Measurements from ENCODE around the gene PAX8.

Gene PAX8

DNA sequence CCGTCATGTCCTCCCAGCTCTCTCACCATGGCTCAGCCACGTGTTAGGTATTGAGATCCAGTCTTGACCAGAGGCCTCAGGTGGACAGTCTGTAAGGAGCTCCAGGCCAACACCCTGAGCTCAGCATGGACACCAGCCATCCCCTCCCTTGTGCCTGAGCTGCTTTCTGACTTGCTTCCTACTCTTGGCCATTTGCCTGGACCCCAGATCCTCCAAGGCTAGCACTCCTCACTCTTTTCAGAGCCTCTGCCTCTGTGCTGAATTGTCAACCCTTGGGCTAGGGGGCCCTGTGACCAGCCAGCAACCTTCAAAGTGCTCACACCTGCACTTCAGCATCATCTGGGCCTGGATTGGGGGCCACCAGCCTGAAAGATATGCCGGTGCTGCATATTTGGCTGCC is 46.6 kb downstream of the PAX8 start:
- TF ChIP-seq Cebpa-rat (IDR thresholded peaks at IDR 0.05): no peak
- Histone ChIP-seq H3K27ac (no peak overlapping the region), H3K36me3 (peaks cover 0 to 9% (median 6%) of the 10 kb centered on the region in 11 experiments; a peak in 10 of 22 replicates), H3K4me3 (no peak overlapping the region), H3K9me3 (replicated peaks in 1 of 11) (peaks cover 0 to 19% (median 0%) of the 10 kb centered on the region in 11 experiments; a peak in 7 of 22 replicates), H3K4me2 (peak overlapping the region in 5 of 11 experiments; percentile 16 to 48 (median 32); a peak in 5 of 22 replicates), H3K4me1 (peaks cover 42 to 74% (median 58%) of the 10 kb centered on the region in 10 experiments), H3K9ac (no peak overlapping the region), H3K27me3 (no peaks in the 10 kb centered on the region), H4K20me1 (peaks cover 0 to 6% (median 0%) of the 10 kb centered on the region in 11 experiments; a peak in 2 of 22 replicates)

DNA sequence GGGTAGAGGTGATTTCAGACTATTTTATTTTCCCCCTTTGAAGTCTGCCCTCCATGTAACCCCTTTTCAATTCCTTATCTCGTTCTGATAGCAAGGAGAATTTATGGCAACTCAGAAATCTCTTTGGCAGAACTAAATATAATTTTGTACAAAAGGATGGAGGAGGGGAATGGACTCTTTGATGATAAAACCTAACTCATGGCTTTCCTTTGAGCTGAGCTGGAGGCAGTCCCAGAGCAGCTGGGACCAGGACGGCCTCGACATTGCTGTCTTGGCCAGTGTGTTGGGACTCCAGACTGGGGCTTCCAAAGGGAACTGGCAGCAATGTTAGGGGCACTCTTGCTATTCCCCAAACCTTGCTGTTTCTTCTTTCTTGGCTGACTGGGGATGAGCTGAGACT is 47.7 kb downstream of the PAX8 start:
- no peaks in the 10 kb centered on the region for H3K27me3 ChIP-seq
- H3K27ac ChIP-seq: no peak overlapping the region
- H3K4me1 ChIP-seq: peaks cover 39 to 74% (median 58%) of the 10 kb centered on the region in 10 experiments
- no peak overlapping the region for H3K9ac ChIP-seq
- H3K36me3 ChIP-seq: no peaks in the 10 kb centered on the region
- no peaks in the 10 kb centered on the region for H4K20me1 ChIP-seq
- H3K4me2 ChIP-seq: peak overlapping the region; percentile 10 to 79 (median 50); a peak in 15 of 22 replicates
- H3K4me3 ChIP-seq: no peak overlapping the region
- peaks cover 0 to 10% (median 0%) of the 10 kb centered on the region in 11 experiments; a peak in 5 of 22 replicates for H3K9me3 ChIP-seq (replicated peaks in 1 of 11)
- no peak for TF ChIP-seq Cebpa-rat (IDR thresholded peaks at IDR 0.05)

DNA sequence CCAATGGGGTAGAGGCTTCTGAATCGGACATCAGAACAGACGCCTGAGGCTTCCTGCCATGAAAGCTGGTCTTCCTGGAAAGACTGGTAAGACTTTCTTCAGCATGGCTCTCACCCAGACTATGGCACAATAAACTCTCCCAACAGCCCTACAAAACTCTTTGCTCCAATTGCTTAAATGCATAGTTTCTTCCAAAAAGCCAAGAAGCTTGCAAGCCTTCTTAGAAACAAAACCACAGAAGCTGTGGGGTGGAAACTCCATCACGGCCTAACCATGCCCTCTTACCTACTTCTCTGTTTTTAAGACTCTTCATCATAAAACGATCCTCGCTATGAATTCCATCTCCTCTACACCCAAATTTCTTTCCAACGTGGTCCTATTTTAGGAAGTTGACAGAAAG is 48.2 kb downstream of the PAX8 start:
- 0 out of 22 replicates have a peak overlapping the region, but pooled peaks of 1 of the 11 experiments have one; percentile 3 for H3K9ac ChIP-seq
- H3K9me3 ChIP-seq (replicated peaks in 1 of 11): peaks cover 0 to 5% (median 0%) of the 10 kb centered on the region in 11 experiments; a peak in 3 of 22 replicates
- H3K4me3 ChIP-seq: no peak overlapping the region
- no peaks in the 10 kb centered on the region for H3K36me3 ChIP-seq
- H3K27me3 ChIP-seq: no peaks in the 10 kb centered on the region
- H4K20me1 ChIP-seq: no peaks in the 10 kb centered on the region
- peaks cover 41 to 80% (median 61%) of the 10 kb centered on the region in 10 experiments for H3K4me1 ChIP-seq
- peak overlapping the region; percentile 10 to 79 (median 50); a peak in 20 of 22 replicates for H3K4me2 ChIP-seq
- TF ChIP-seq Cebpa-rat (IDR thresholded peaks at IDR 0.05): no peak
- peak overlapping the region in 4 of 11 experiments; percentile 13 to 25 (median 19); a peak in 2 of 22 replicates for H3K27ac ChIP-seq

DNA sequence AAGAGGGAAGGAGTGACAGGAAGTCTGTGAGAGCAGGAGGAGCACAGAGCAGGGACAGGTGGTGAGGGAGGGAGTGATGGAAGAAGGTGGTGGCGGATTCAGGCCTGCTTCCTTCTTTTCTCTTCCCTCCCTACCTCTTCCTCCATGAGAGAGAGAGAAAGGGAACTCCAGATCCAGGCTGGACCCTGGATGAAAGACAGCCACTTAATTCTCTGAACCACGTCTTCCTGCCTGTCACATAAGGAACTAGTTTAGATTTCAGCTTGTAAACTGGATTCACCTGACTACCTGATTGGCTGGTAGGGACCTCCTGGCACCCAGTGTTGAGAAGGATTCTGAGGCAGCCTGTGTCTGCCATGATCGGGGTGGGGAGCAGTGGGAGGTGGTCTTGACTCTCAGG is 48.9 kb downstream of the PAX8 start:
- no peaks in the 10 kb centered on the region for H3K36me3 ChIP-seq
- no peak for TF ChIP-seq Cebpa-rat (IDR thresholded peaks at IDR 0.05)
- no peaks in the 10 kb centered on the region for H4K20me1 ChIP-seq

DNA sequence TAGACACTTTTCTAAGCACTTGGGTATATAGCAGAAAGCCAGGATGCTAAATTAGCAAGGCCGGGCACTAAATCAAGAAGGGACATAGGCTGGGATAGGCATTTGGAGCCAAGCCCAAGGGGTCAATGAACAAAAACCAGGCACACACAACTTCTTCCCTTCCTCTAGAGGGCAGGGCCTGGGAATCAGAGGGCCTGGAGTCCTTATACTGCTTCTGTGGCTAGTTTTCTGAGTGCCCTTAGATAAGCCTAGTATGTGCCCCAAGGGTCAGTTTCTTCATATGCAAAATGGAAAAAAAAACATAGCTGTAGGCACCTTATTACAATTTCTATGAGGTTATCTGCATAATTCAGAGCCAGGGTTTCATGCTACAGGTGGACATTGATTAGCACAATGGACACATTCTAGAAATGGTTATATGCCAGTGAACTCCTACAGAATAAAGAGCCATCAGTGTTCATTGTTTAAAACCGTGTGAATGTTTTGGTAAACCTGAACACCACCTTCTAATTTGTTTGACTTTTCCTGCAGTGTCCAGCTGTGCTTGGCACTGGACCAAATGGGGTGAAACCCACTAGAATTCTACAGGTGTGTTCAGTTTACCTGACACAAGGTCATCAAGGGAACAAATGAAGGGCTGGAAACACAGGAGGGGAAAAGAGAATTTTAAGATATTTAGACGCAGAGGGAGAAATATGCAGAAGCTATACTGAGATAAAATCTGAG is 49.6 kb downstream of the PAX8 start:
- Histone ChIP-seq H4K20me1 (no peaks in the 10 kb centered on the region), H3K27me3 (no peaks in the 10 kb centered on the region), H3K9me3 (replicated peaks in 1 of 11) (no peaks in the 10 kb centered on the region), H3K4me1 (peaks cover 34 to 77% (median 52%) of the 10 kb centered on the region in 10 experiments), H3K4me3 (no peak overlapping the region), H3K9ac (no peak overlapping the region), H3K4me2 (peak overlapping the region in 9 of 11 experiments; percentile 30 to 79 (median 64); a peak in 8 of 22 replicates), H3K27ac (no peak overlapping the region), H3K36me3 (no peaks in the 10 kb centered on the region)
- TF ChIP-seq Cebpa-rat (IDR thresholded peaks at IDR 0.05): no peak

More for the DNA sequence above, 48.9 kb downstream of the PAX8 start:
- 0 out of 22 replicates have a peak overlapping the region, but pooled peaks of 1 of the 11 experiments have one; percentile 3 for H3K9ac ChIP-seq
- H3K27me3 ChIP-seq: no peaks in the 10 kb centered on the region
- H3K9me3 ChIP-seq (replicated peaks in 1 of 11): no peaks in the 10 kb centered on the region
- no peak overlapping the region for H3K4me3 ChIP-seq
- peaks cover 38 to 83% (median 58%) of the 10 kb centered on the region in 10 experiments for H3K4me1 ChIP-seq
- H3K4me2 ChIP-seq: peak overlapping the region; percentile 10 to 79 (median 50); a peak in 17 of 22 replicates
- H3K27ac ChIP-seq: peak overlapping the region in 3 of 11 experiments; percentile 13 to 25 (median 17); a peak in 3 of 22 replicates

DNA sequence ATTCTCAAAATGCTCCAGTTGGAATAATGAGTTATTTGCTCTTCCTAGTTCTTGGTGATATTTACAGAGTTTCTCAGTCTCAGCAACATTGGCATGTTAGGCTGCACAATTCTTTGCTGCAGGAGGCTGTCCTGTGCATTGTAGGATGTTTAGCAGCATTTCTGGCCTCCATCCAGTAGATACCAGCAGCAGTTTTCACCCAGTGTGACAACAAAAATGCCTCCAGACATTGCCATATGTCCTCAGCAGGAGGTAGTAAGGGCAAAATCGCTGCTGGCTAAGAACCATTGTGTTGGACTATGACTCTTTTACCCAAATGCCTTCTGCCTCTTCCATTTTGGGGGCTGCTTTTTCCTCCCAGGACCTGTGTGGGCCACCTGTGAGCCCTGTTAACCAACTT is 50.4 kb downstream of the PAX8 start:
- peaks cover 34 to 69% (median 47%) of the 10 kb centered on the region in 10 experiments for H3K4me1 ChIP-seq
- no peak for TF ChIP-seq Cebpa-rat (IDR thresholded peaks at IDR 0.05)

DNA sequence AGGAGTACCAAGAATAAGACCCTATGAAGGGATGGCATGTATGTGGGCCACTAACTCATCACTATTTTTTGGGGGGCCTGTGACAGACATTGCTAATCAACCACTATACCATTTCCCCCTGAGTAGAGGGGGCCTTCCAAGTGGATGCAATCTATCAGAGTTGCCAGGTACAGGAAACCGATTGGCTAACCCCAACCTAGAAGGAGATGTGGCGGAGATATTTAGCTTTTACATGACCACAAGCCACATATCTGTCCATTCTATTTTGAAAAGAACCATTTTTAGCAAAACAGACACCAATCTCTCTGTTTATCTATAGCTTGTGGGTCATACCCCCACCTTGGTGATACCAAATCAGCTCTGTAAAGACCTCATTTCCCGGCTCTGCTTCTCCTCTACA is 51.0 kb downstream of the PAX8 start:
- Histone ChIP-seq H3K27ac (no peak overlapping the region), H3K9me3 (replicated peaks in 1 of 11) (no peaks in the 10 kb centered on the region), H3K36me3 (no peaks in the 10 kb centered on the region), H3K9ac (no peak overlapping the region), H3K4me2 (peak overlapping the region; percentile 30 to 79 (median 58); a peak in 20 of 22 replicates), H3K4me3 (no peak overlapping the region), H3K4me1 (peaks cover 34 to 63% (median 46%) of the 10 kb centered on the region in 10 experiments), H3K27me3 (no peaks in the 10 kb centered on the region), H4K20me1 (no peaks in the 10 kb centered on the region)
- no peak for TF ChIP-seq Cebpa-rat (IDR thresholded peaks at IDR 0.05)

More for the DNA sequence above, 50.4 kb downstream of the PAX8 start:
- Histone ChIP-seq H3K4me3 (no peak overlapping the region), H3K4me2 (peak overlapping the region in 8 of 11 experiments; percentile 55 to 79 (median 58); a peak in 17 of 22 replicates), H3K9me3 (replicated peaks in 1 of 11) (no peaks in the 10 kb centered on the region), H4K20me1 (no peaks in the 10 kb centered on the region), H3K27me3 (no peaks in the 10 kb centered on the region), H3K9ac (no peak overlapping the region), H3K36me3 (no peaks in the 10 kb centered on the region), H3K27ac (no peak overlapping the region)

DNA sequence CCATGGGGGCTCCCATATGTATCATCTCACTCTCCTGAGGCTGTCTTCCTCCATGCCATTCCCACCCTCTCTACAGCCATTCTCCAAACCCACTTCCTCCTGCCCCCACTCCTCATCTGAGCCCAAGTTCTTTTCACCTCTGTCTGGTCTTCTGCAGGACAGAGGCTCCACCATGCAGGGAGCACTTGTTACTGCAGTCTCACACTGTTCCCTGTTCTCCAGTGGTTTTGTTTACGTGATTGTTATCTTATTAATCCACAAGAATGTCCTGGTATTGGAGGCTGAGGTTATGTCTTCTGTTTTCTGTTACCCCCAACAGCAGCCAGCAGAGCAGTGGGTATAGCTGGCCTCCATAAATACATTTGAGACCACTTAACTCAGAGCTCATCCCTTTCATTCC is 51.4 kb downstream of the PAX8 start:
- TF ChIP-seq Cebpa-rat (IDR thresholded peaks at IDR 0.05): no peak
- Histone ChIP-seq H3K4me2 (peak overlapping the region; percentile 49 to 84 (median 59); a peak in 21 of 22 replicates), H3K27me3 (no peaks in the 10 kb centered on the region), H4K20me1 (no peaks in the 10 kb centered on the region), H3K9ac (no peak overlapping the region), H3K4me1 (peaks cover 34 to 59% (median 44%) of the 10 kb centered on the region in 10 experiments), H3K27ac (no peak overlapping the region), H3K4me3 (no peak overlapping the region), H3K36me3 (no peaks in the 10 kb centered on the region), H3K9me3 (replicated peaks in 1 of 11) (no peaks in the 10 kb centered on the region)

DNA sequence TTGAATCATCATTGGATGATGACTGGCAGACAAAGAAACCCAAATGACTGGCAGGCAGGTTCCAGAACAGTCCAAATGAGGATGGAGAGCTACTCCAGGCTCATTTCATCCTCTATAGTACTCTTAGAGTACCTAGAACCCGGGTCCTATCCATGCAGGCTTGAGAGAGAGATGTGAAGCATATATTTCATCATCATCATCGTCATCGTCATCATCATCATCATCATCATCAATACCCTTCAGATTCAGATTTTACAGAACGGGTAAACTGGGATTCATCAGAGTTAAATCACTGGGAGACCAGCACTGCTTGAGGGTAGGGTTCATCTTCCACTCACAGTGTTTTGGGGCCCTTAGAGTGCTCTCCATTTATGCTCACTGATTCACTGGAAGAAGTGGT is 52.3 kb downstream of the PAX8 start:
- Histone ChIP-seq H3K4me3 (no peak overlapping the region), H3K4me1 (peaks cover 34 to 54% (median 42%) of the 10 kb centered on the region in 10 experiments), H3K4me2 (peak overlapping the region in 10 of 11 experiments; percentile 10 to 84 (median 44); a peak in 10 of 22 replicates), H3K9me3 (replicated peaks in 1 of 11) (no peaks in the 10 kb centered on the region), H3K36me3 (no peaks in the 10 kb centered on the region), H4K20me1 (no peaks in the 10 kb centered on the region), H3K27ac (peak overlapping the region in 3 of 11 experiments; percentile 33 to 56 (median 41); a peak in 3 of 22 replicates), H3K9ac (no peak overlapping the region), H3K27me3 (no peaks in the 10 kb centered on the region)
- no peak for TF ChIP-seq Cebpa-rat (IDR thresholded peaks at IDR 0.05)

Data from BLaER1 treated with 17β-estradiol and CSF1 and Interleukin-3, amounts not matched to agents 10 nM and 100 nM (cell line).